ENCODE measurements around the gene LY6G5B.

The LY6G5B gene

GRCh38 chr6:31683591-31683990 lies 13.8 kb downstream of the LY6G5B start:
- no peaks in the 10 kb centered on the region for H3K9me3 ChIP-seq (ENCODE audit: insufficient read depth, low read depth, low read length)
- WGBS (ENCODE audit: extremely low coverage, insufficient coverage, insufficient read length), result no CpG with 5 or more reads among the region's 13 CpGs
- H3K36me3 ChIP-seq (ENCODE audit: control insufficient read depth in 1 of 2, insufficient read depth in 2 of 2, low read length in 2 of 2), result peaks cover 26 to 30% of the 10 kb centered on the region in 2 experiments

GRCh38 chr6:31686483-31686882 lies 16.7 kb downstream of the LY6G5B start:
- Histone ChIP-seq H3K4me2 (ENCODE audit: low read length) (no peak overlapping the region), H2BK120ac (ENCODE audit: insufficient read depth, low read length, poor library complexity) (no peak overlapping the region), H3K36me3 (ENCODE audit: control insufficient read depth in 1 of 2, insufficient read depth in 2 of 2, low read length in 2 of 2) (peaks cover 46% of the 10 kb centered on the region in 2 experiments), H3K27ac (ENCODE audit: low read depth, low read length) (no peak overlapping the region), H3K18ac (ENCODE audit: low read length) (no peak overlapping the region), H4K12ac (ENCODE audit: low read depth, low read length) (no peak overlapping the region), H3K4ac (ENCODE audit: low read depth, low read length) (no peak overlapping the region), H4K8ac (ENCODE audit: low read depth, low read length) (no peak overlapping the region), H2BK5ac (ENCODE audit: low read depth, low read length, poor library complexity) (no peak overlapping the region), H3K4me1 (ENCODE audit: control insufficient read depth in 1 of 2, insufficient read depth in 2 of 2, low read length in 2 of 2) (peaks cover 11 to 19% of the 10 kb centered on the region in 2 experiments), H4K91ac (ENCODE audit: low read depth, low read length) (no peak overlapping the region), H3K27me3 (ENCODE audit: insufficient read depth, low read length) (no peaks in the 10 kb centered on the region), H2AFZ (ENCODE audit: insufficient read depth, low read length, poor library complexity) (no peak overlapping the region), H2AK5ac (ENCODE audit: low read length) (no peak overlapping the region), H3K79me2 (ENCODE audit: control insufficient read depth, insufficient read depth, low read length, poor library complexity) (no peaks in the 10 kb centered on the region), H3K79me1 (ENCODE audit: low read length) (peaks cover 13% of the 10 kb centered on the region), H3K14ac (ENCODE audit: low read length) (no peak overlapping the region), H3K9ac (ENCODE audit: low read length) (no peak overlapping the region), H3K9me3 (ENCODE audit: insufficient read depth, low read depth, low read length) (no peaks in the 10 kb centered on the region), H3K23ac (ENCODE audit: low read length) (no peak overlapping the region), H3K4me3 (ENCODE audit: low read depth, low read length) (no peak overlapping the region), H2BK12ac (ENCODE audit: low read length) (no peak overlapping the region)
- DNase-seq, result no peak
- WGBS (ENCODE audit: extremely low coverage, insufficient coverage, insufficient read length), result no CpG with 5 or more reads among the region's 5 CpGs

More at GRCh38 chr6:31683591-31683990, 13.8 kb downstream of the LY6G5B start:
- H3K4me1 ChIP-seq (ENCODE audit: control insufficient read depth in 1 of 2, insufficient read depth in 2 of 2, low read length in 2 of 2), result peaks cover 3 to 10% of the 10 kb centered on the region in 2 experiments
- H2BK12ac ChIP-seq (ENCODE audit: low read length), result peak overlapping the region; percentile 28
- no peak overlapping the region for H3K27ac ChIP-seq (ENCODE audit: low read depth, low read length)
- H2AFZ ChIP-seq (ENCODE audit: insufficient read depth, low read length, poor library complexity), result no peak overlapping the region
- peak overlapping the region; percentile 15 for H4K12ac ChIP-seq (ENCODE audit: low read depth, low read length)
- H4K91ac ChIP-seq (ENCODE audit: low read depth, low read length), result no peak overlapping the region
- peak overlapping the region; percentile 74 for H3K4me2 ChIP-seq (ENCODE audit: low read length)
- H3K18ac ChIP-seq (ENCODE audit: low read length), result no peak overlapping the region
- H2BK120ac ChIP-seq (ENCODE audit: insufficient read depth, low read length, poor library complexity), result no peak overlapping the region
- no peak for DNase-seq
- H3K4ac ChIP-seq (ENCODE audit: low read depth, low read length), result no peak overlapping the region
- no peak overlapping the region for H3K23ac ChIP-seq (ENCODE audit: low read length)
- no peak overlapping the region for H3K9ac ChIP-seq (ENCODE audit: low read length)
- peaks cover 2% of the 10 kb centered on the region for H3K79me2 ChIP-seq (ENCODE audit: control insufficient read depth, insufficient read depth, low read length, poor library complexity)
- no peak overlapping the region for H4K8ac ChIP-seq (ENCODE audit: low read depth, low read length)
- H2BK5ac ChIP-seq (ENCODE audit: low read depth, low read length, poor library complexity), result no peak overlapping the region
- H3K4me3 ChIP-seq (ENCODE audit: low read depth, low read length), result no peak overlapping the region
- H3K14ac ChIP-seq (ENCODE audit: low read length), result no peak overlapping the region
- H3K27me3 ChIP-seq (ENCODE audit: insufficient read depth, low read length), result no peaks in the 10 kb centered on the region
- H2AK5ac ChIP-seq (ENCODE audit: low read length), result peak overlapping the region; percentile 71
- peaks cover 3% of the 10 kb centered on the region for H3K79me1 ChIP-seq (ENCODE audit: low read length)

GRCh38 chr6:31687321-31687720 lies 17.5 kb downstream of the LY6G5B start:
- Histone ChIP-seq H3K27me3 (ENCODE audit: insufficient read depth, low read length) (no peaks in the 10 kb centered on the region), H4K91ac (ENCODE audit: low read depth, low read length) (no peak overlapping the region), H3K4me3 (ENCODE audit: low read depth, low read length) (no peak overlapping the region), H3K14ac (ENCODE audit: low read length) (no peak overlapping the region), H3K4me2 (ENCODE audit: low read length) (no peak overlapping the region), H2AFZ (ENCODE audit: insufficient read depth, low read length, poor library complexity) (no peak overlapping the region), H3K79me1 (ENCODE audit: low read length) (peaks cover 13% of the 10 kb centered on the region), H2BK5ac (ENCODE audit: low read depth, low read length, poor library complexity) (no peak overlapping the region), H3K4me1 (ENCODE audit: control insufficient read depth in 1 of 2, insufficient read depth in 2 of 2, low read length in 2 of 2) (peaks cover 11 to 17% of the 10 kb centered on the region in 2 experiments), H3K9ac (ENCODE audit: low read length) (no peak overlapping the region), H4K8ac (ENCODE audit: low read depth, low read length) (no peak overlapping the region), H2BK12ac (ENCODE audit: low read length) (no peak overlapping the region), H3K9me3 (ENCODE audit: insufficient read depth, low read depth, low read length) (no peaks in the 10 kb centered on the region), H3K79me2 (ENCODE audit: control insufficient read depth, insufficient read depth, low read length, poor library complexity) (no peaks in the 10 kb centered on the region), H2BK120ac (ENCODE audit: insufficient read depth, low read length, poor library complexity) (no peak overlapping the region), H3K18ac (ENCODE audit: low read length) (no peak overlapping the region), H3K27ac (ENCODE audit: low read depth, low read length) (no peak overlapping the region), H3K4ac (ENCODE audit: low read depth, low read length) (no peak overlapping the region), H3K36me3 (ENCODE audit: control insufficient read depth in 1 of 2, insufficient read depth in 2 of 2, low read length in 2 of 2) (peaks cover 49 to 51% of the 10 kb centered on the region in 2 experiments), H4K12ac (ENCODE audit: low read depth, low read length) (no peak overlapping the region), H2AK5ac (ENCODE audit: low read length) (no peak overlapping the region), H3K23ac (ENCODE audit: low read length) (no peak overlapping the region)
- WGBS (ENCODE audit: extremely low coverage, insufficient coverage, insufficient read length), result no CpG with 5 or more reads among the region's 8 CpGs
- DNase-seq, result no peak

- peaks cover 13% of the 10 kb centered on the region for H3K79me1 ChIP-seq (ENCODE audit: low read length)
- no peak overlapping the region for H2BK5ac ChIP-seq (ENCODE audit: low read depth, low read length, poor library complexity)
- WGBS (ENCODE audit: extremely low coverage, insufficient coverage, insufficient read length), result no CpG with 5 or more reads among the region's 14 CpGs
- peaks cover 54 to 57% of the 10 kb centered on the region in 2 experiments for H3K36me3 ChIP-seq (ENCODE audit: control insufficient read depth in 1 of 2, insufficient read depth in 2 of 2, low read length in 2 of 2)
- no peak overlapping the region for H2AFZ ChIP-seq (ENCODE audit: insufficient read depth, low read length, poor library complexity)
- no peak overlapping the region for H3K4me3 ChIP-seq (ENCODE audit: low read depth, low read length)
- H3K4me2 ChIP-seq (ENCODE audit: low read length), result no peak overlapping the region
- H3K27ac ChIP-seq (ENCODE audit: low read depth, low read length), result no peak overlapping the region
- H3K79me2 ChIP-seq (ENCODE audit: control insufficient read depth, insufficient read depth, low read length, poor library complexity), result no peaks in the 10 kb centered on the region
- H3K18ac ChIP-seq (ENCODE audit: low read length), result no peak overlapping the region
- no peak for DNase-seq
- peak overlapping the region; percentile 39 for H4K12ac ChIP-seq (ENCODE audit: low read depth, low read length)
- peaks cover 11 to 17% of the 10 kb centered on the region in 2 experiments for H3K4me1 ChIP-seq (ENCODE audit: control insufficient read depth in 1 of 2, insufficient read depth in 2 of 2, low read length in 2 of 2)
- H3K9ac ChIP-seq (ENCODE audit: low read length), result no peak overlapping the region
- no peak overlapping the region for H3K4ac ChIP-seq (ENCODE audit: low read depth, low read length)
- H3K23ac ChIP-seq (ENCODE audit: low read length), result no peak overlapping the region
- H2BK120ac ChIP-seq (ENCODE audit: insufficient read depth, low read length, poor library complexity), result no peak overlapping the region
- no peak overlapping the region for H2BK12ac ChIP-seq (ENCODE audit: low read length)
- no peak overlapping the region for H2AK5ac ChIP-seq (ENCODE audit: low read length)
- H4K8ac ChIP-seq (ENCODE audit: low read depth, low read length), result no peak overlapping the region
- H3K27me3 ChIP-seq (ENCODE audit: insufficient read depth, low read length), result no peaks in the 10 kb centered on the region
- no peak overlapping the region for H3K14ac ChIP-seq (ENCODE audit: low read length)
- no peak overlapping the region for H4K91ac ChIP-seq (ENCODE audit: low read depth, low read length)
- no peaks in the 10 kb centered on the region for H3K9me3 ChIP-seq (ENCODE audit: insufficient read depth, low read depth, low read length)
Measured at GRCh38 chr6:31687860-31688693, 18.3 kb downstream of the LY6G5B start.

Data from trophoblast cell (in vitro differentiated cells and primary cell).